Measurements from ENCODE around the gene UST.

Gene UST

GRCh38 chr6:148709577-148709976, 37.3 kb upstream of the UST start:
- H3K27ac ChIP-seq (ENCODE audit: low read length): no peak overlapping the region
- H3K36me3 ChIP-seq (ENCODE audit: control insufficient read depth, insufficient read depth, low read length): no peaks in the 10 kb centered on the region
- no peak for DNase-seq (ENCODE audit: low read depth, low spot score)
- H3K9me3 ChIP-seq (ENCODE audit: control insufficient read depth, insufficient read depth, low read length): no peaks in the 10 kb centered on the region
- WGBS (ENCODE audit: insufficient coverage, insufficient read length): no CpG with 5 or more reads among the region's 1 CpG
- H3K27me3 ChIP-seq (ENCODE audit: control insufficient read depth, insufficient read depth, low read length): no peaks in the 10 kb centered on the region
- H3K4me3 ChIP-seq (ENCODE audit: low read length): no peak overlapping the region
- H3K4me1 ChIP-seq (ENCODE audit: control insufficient read depth, insufficient read depth, low read length): no peaks in the 10 kb centered on the region

GRCh38 chr6:148711833-148712654, 34.8 kb upstream of the UST start:
- Histone ChIP-seq H3K4me1 (ENCODE audit: control insufficient read depth, insufficient read depth, low read length) (no peaks in the 10 kb centered on the region), H3K9me3 (ENCODE audit: control insufficient read depth, insufficient read depth, low read length) (no peaks in the 10 kb centered on the region), H3K27me3 (ENCODE audit: control insufficient read depth, insufficient read depth, low read length) (no peaks in the 10 kb centered on the region), H3K4me3 (ENCODE audit: low read length) (no peak overlapping the region), H3K36me3 (ENCODE audit: control insufficient read depth, insufficient read depth, low read length) (no peaks in the 10 kb centered on the region), H3K27ac (ENCODE audit: low read length) (no peak overlapping the region)
- WGBS (ENCODE audit: insufficient coverage, insufficient read length): no CpG with 5 or more reads among the region's 5 CpGs
- DNase-seq (ENCODE audit: low read depth, low spot score): no peak

- no peak overlapping the region for H3K4me3 ChIP-seq (ENCODE audit: low read length)
- H3K27ac ChIP-seq (ENCODE audit: low read length): no peak overlapping the region
- H3K9me3 ChIP-seq (ENCODE audit: control insufficient read depth, insufficient read depth, low read length): no peaks in the 10 kb centered on the region
- H3K36me3 ChIP-seq (ENCODE audit: control insufficient read depth, insufficient read depth, low read length): no peaks in the 10 kb centered on the region
- DNase-seq (ENCODE audit: low read depth, low spot score): no peak
- no CpG with 5 or more reads among the region's 1 CpG for WGBS (ENCODE audit: insufficient coverage, insufficient read length)
- no peaks in the 10 kb centered on the region for H3K4me1 ChIP-seq (ENCODE audit: control insufficient read depth, insufficient read depth, low read length)
- no peaks in the 10 kb centered on the region for H3K27me3 ChIP-seq (ENCODE audit: control insufficient read depth, insufficient read depth, low read length)
These were observed 33.6 kb upstream of the UST start for GRCh38 chr6:148713033-148713738.

- H3K27ac ChIP-seq (ENCODE audit: low read length): no peak overlapping the region
- no peaks in the 10 kb centered on the region for H3K9me3 ChIP-seq (ENCODE audit: control insufficient read depth, insufficient read depth, low read length)
- H3K4me1 ChIP-seq (ENCODE audit: control insufficient read depth, insufficient read depth, low read length): no peaks in the 10 kb centered on the region
- H3K4me3 ChIP-seq (ENCODE audit: low read length): no peak overlapping the region
- no CpG with 5 or more reads among the region's 1 CpG for WGBS (ENCODE audit: insufficient coverage, insufficient read length)
- H3K27me3 ChIP-seq (ENCODE audit: control insufficient read depth, insufficient read depth, low read length): no peaks in the 10 kb centered on the region
- H3K36me3 ChIP-seq (ENCODE audit: control insufficient read depth, insufficient read depth, low read length): no peaks in the 10 kb centered on the region
- DNase-seq (ENCODE audit: low read depth, low spot score): no peak
These were observed 32.9 kb upstream of the UST start for GRCh38 chr6:148713921-148714320.

GRCh38 chr6:148716811-148717210, 30.0 kb upstream of the UST start:
- H3K27ac ChIP-seq (ENCODE audit: low read length): no peak overlapping the region
- H3K27me3 ChIP-seq (ENCODE audit: control insufficient read depth, insufficient read depth, low read length): no peaks in the 10 kb centered on the region
- H3K4me1 ChIP-seq (ENCODE audit: control insufficient read depth, insufficient read depth, low read length): 0 out of 2 replicates have a peak, but pooled peaks cover 1% of the 10 kb centered on the region
- no peak overlapping the region for H3K4me3 ChIP-seq (ENCODE audit: low read length)
- no peak for DNase-seq (ENCODE audit: low read depth, low spot score)
- WGBS (ENCODE audit: insufficient coverage, insufficient read length): no CpG with 5 or more reads among the region's 1 CpG
- no peaks in the 10 kb centered on the region; the same call in 1 of the 2 replicates for H3K9me3 ChIP-seq (ENCODE audit: control insufficient read depth, insufficient read depth, low read length)
- H3K36me3 ChIP-seq (ENCODE audit: control insufficient read depth, insufficient read depth, low read length): no peaks in the 10 kb centered on the region

- Histone ChIP-seq H3K27me3 (ENCODE audit: control insufficient read depth, insufficient read depth, low read length) (no peaks in the 10 kb centered on the region), H3K4me3 (ENCODE audit: low read length) (no peak overlapping the region), H3K4me1 (ENCODE audit: control insufficient read depth, insufficient read depth, low read length) (0 out of 2 replicates have a peak, but pooled peaks cover 1% of the 10 kb centered on the region), H3K36me3 (ENCODE audit: control insufficient read depth, insufficient read depth, low read length) (no peaks in the 10 kb centered on the region), H3K9me3 (ENCODE audit: control insufficient read depth, insufficient read depth, low read length) (no peaks in the 10 kb centered on the region; the same call in 1 of the 2 replicates), H3K27ac (ENCODE audit: low read length) (no peak overlapping the region)
- WGBS (ENCODE audit: insufficient coverage, insufficient read length): no CpG with 5 or more reads among the region's 3 CpGs
- no peak for DNase-seq (ENCODE audit: low read depth, low spot score)
These were observed 26.4 kb upstream of the UST start for GRCh38 chr6:148720406-148720805.

- WGBS (ENCODE audit: insufficient coverage, insufficient read length): no CpG with 5 or more reads among the region's 2 CpGs
- H3K36me3 ChIP-seq (ENCODE audit: control insufficient read depth, insufficient read depth, low read length): no peaks in the 10 kb centered on the region
These were observed 25.9 kb upstream of the UST start for GRCh38 chr6:148720897-148721296.

GRCh38 chr6:148723484-148723883, 23.3 kb upstream of the UST start:
- no CpG with 5 or more reads among the region's 1 CpG for WGBS (ENCODE audit: insufficient coverage, insufficient read length)
- no peak overlapping the region for H3K4me3 ChIP-seq (ENCODE audit: low read length)
- no peak overlapping the region for H3K27ac ChIP-seq (ENCODE audit: low read length)
- 0 out of 2 replicates have a peak, but pooled peaks cover 1% of the 10 kb centered on the region for H3K4me1 ChIP-seq (ENCODE audit: control insufficient read depth, insufficient read depth, low read length)
- H3K9me3 ChIP-seq (ENCODE audit: control insufficient read depth, insufficient read depth, low read length): no peaks in the 10 kb centered on the region; the same call in 1 of the 2 replicates
- no peaks in the 10 kb centered on the region for H3K36me3 ChIP-seq (ENCODE audit: control insufficient read depth, insufficient read depth, low read length)
- H3K27me3 ChIP-seq (ENCODE audit: control insufficient read depth, insufficient read depth, low read length): no peaks in the 10 kb centered on the region
- no peak for DNase-seq (ENCODE audit: low read depth, low spot score)

More at GRCh38 chr6:148720897-148721296, 25.9 kb upstream of the UST start:
- Histone ChIP-seq H3K9me3 (ENCODE audit: control insufficient read depth, insufficient read depth, low read length) (no peaks in the 10 kb centered on the region; the same call in 1 of the 2 replicates), H3K4me3 (ENCODE audit: low read length) (no peak overlapping the region), H3K27me3 (ENCODE audit: control insufficient read depth, insufficient read depth, low read length) (no peaks in the 10 kb centered on the region), H3K4me1 (ENCODE audit: control insufficient read depth, insufficient read depth, low read length) (0 out of 2 replicates have a peak, but pooled peaks cover 1% of the 10 kb centered on the region), H3K27ac (ENCODE audit: low read length) (no peak overlapping the region)
- no peak for DNase-seq (ENCODE audit: low read depth, low spot score)

- no peak overlapping the region for H3K27ac ChIP-seq (ENCODE audit: low read length)
- no peaks in the 10 kb centered on the region; the same call in 1 of the 2 replicates for H3K9me3 ChIP-seq (ENCODE audit: control insufficient read depth, insufficient read depth, low read length)
- no peaks in the 10 kb centered on the region for H3K36me3 ChIP-seq (ENCODE audit: control insufficient read depth, insufficient read depth, low read length)
- no peak overlapping the region for H3K4me3 ChIP-seq (ENCODE audit: low read length)
- no peaks in the 10 kb centered on the region for H3K4me1 ChIP-seq (ENCODE audit: control insufficient read depth, insufficient read depth, low read length)
- H3K27me3 ChIP-seq (ENCODE audit: control insufficient read depth, insufficient read depth, low read length): no peaks in the 10 kb centered on the region
- no peak for DNase-seq (ENCODE audit: low read depth, low spot score)
These were observed 22.4 kb upstream of the UST start for GRCh38 chr6:148724428-148724827.

- Histone ChIP-seq H3K4me1 (ENCODE audit: control insufficient read depth, insufficient read depth, low read length) (no peaks in the 10 kb centered on the region), H3K4me3 (ENCODE audit: low read length) (no peak overlapping the region), H3K9me3 (ENCODE audit: control insufficient read depth, insufficient read depth, low read length) (no peaks in the 10 kb centered on the region), H3K27me3 (ENCODE audit: control insufficient read depth, insufficient read depth, low read length) (no peaks in the 10 kb centered on the region), H3K36me3 (ENCODE audit: control insufficient read depth, insufficient read depth, low read length) (no peaks in the 10 kb centered on the region), H3K27ac (ENCODE audit: low read length) (no peak overlapping the region)
- WGBS (ENCODE audit: insufficient coverage, insufficient read length): no CpG with 5 or more reads among the region's 1 CpG
- no peak for DNase-seq (ENCODE audit: low read depth, low spot score)
These were observed 19.7 kb upstream of the UST start for GRCh38 chr6:148727104-148727503.

Data from iPS DF 6.9 (cell line).